ENCODE data around the gene NEB. TPM values are rescaled to one million over a fixed set of nuclear protein-coding genes. Genes with fewer than 3 reads are reported as not detected.
"Not testable (repeated sequence)": the region's sequence is repeated elsewhere in the genome, so short reads cannot be mapped to it uniquely, and the experiment has no call there.

Gene NEB
- total RNA-seq, 1 experiment from 2014 or later, result 0.33 TPM

GRCh38 chr2:151650456-151650855, 83.8 kb downstream of the NEB start:
- Mint-ChIP-seq H3K9me3 (ENCODE audit: unreplicated experiment) (no peaks in the 10 kb centered on the region), H3K27me3 (ENCODE audit: insufficient read depth, unreplicated experiment) (no peaks in the 10 kb centered on the region), H3K36me3 (ENCODE audit: insufficient read depth, unreplicated experiment) (no peaks in the 10 kb centered on the region), H3K27ac (ENCODE audit: low read depth, unreplicated experiment) (no peak overlapping the region), H3K4me3 (ENCODE audit: unreplicated experiment) (no peak overlapping the region), H3K4me1 (ENCODE audit: insufficient read depth, unreplicated experiment) (no peaks in the 10 kb centered on the region)
- DNase-seq (ENCODE audit: unreplicated experiment), result no peak
- intact Hi-C loops (cut with micrococcal nuclease), result no loop called here
- POLR2A ChIA-PET, result no interaction called here
- CTCF ChIA-PET, result interaction anchor here (0.6 to 1.1 kb wide), 3 partner anchors 12 to 600 kb away, joined by 3 to 5 read pairs (median 3); no protein-coding TSS in a partner anchor
- no peak for TF ChIP-seq CTCF (IDR thresholded peaks at IDR 0.05; ENCODE audit: unreplicated experiment)
- no TSS peak for BruUV-seq (replicated peaks)

GRCh38 chr2:151649966-151650365, 84.3 kb downstream of the NEB start:
- Mint-ChIP-seq H3K36me3 (ENCODE audit: insufficient read depth, unreplicated experiment) (no peaks in the 10 kb centered on the region), H3K4me3 (ENCODE audit: unreplicated experiment) (no peak overlapping the region), H3K9me3 (ENCODE audit: unreplicated experiment) (no peaks in the 10 kb centered on the region), H3K27me3 (ENCODE audit: insufficient read depth, unreplicated experiment) (no peaks in the 10 kb centered on the region), H3K4me1 (ENCODE audit: insufficient read depth, unreplicated experiment) (no peaks in the 10 kb centered on the region), H3K27ac (ENCODE audit: low read depth, unreplicated experiment) (no peak overlapping the region)
- CTCF ChIA-PET, result interaction anchor here (1.1 kb wide), 2 partner anchors 12 to 376 kb away, joined by 3 to 5 read pairs; no protein-coding TSS in a partner anchor
- BruUV-seq (replicated peaks), result no TSS peak
- DNase-seq (ENCODE audit: unreplicated experiment), result no peak
- intact Hi-C loops (cut with micrococcal nuclease), result no loop called here
- POLR2A ChIA-PET, result no interaction called here
- TF ChIP-seq CTCF (IDR thresholded peaks at IDR 0.05; ENCODE audit: unreplicated experiment), result no peak

GRCh38 chr2:151649400-151649799, 84.9 kb downstream of the NEB start:
- ChIA-PET CTCF (interaction anchor here (0.8 to 1.1 kb wide), 2 partner anchors 11 to 39 kb away, joined by 3 read pairs; no protein-coding TSS in a partner anchor), POLR2A (no interaction called here)
- no peak for DNase-seq (ENCODE audit: unreplicated experiment)
- BruUV-seq (replicated peaks), result no TSS peak
- Mint-ChIP-seq H3K4me1 (ENCODE audit: insufficient read depth, unreplicated experiment) (no peaks in the 10 kb centered on the region), H3K9me3 (ENCODE audit: unreplicated experiment) (no peaks in the 10 kb centered on the region), H3K27me3 (ENCODE audit: insufficient read depth, unreplicated experiment) (no peaks in the 10 kb centered on the region), H3K4me3 (ENCODE audit: unreplicated experiment) (no peak overlapping the region), H3K27ac (ENCODE audit: low read depth, unreplicated experiment) (no peak overlapping the region), H3K36me3 (ENCODE audit: insufficient read depth, unreplicated experiment) (no peaks in the 10 kb centered on the region)
- no peak for TF ChIP-seq CTCF (IDR thresholded peaks at IDR 0.05; ENCODE audit: unreplicated experiment)
- intact Hi-C loops (cut with micrococcal nuclease), result no loop called here

- H3K4me1 Mint-ChIP-seq (ENCODE audit: insufficient read depth, unreplicated experiment); H3K36me3 Mint-ChIP-seq (ENCODE audit: insufficient read depth, unreplicated experiment); H3K4me3 Mint-ChIP-seq (ENCODE audit: unreplicated experiment); DNase-seq (ENCODE audit: unreplicated experiment); H3K9me3 Mint-ChIP-seq (ENCODE audit: unreplicated experiment); CTCF ChIA-PET; BruUV-seq (replicated peaks); H3K27ac Mint-ChIP-seq (ENCODE audit: low read depth, unreplicated experiment); H3K27me3 Mint-ChIP-seq (ENCODE audit: insufficient read depth, unreplicated experiment); intact Hi-C loops (cut with micrococcal nuclease); POLR2A ChIA-PET: not testable (repeated sequence)
These were observed 87.8 kb downstream of the NEB start for GRCh38 chr2:151646512-151646911.

GRCh38 chr2:151644580-151644979, 89.7 kb downstream of the NEB start:
- H3K27me3 Mint-ChIP-seq (ENCODE audit: insufficient read depth, unreplicated experiment), result no peaks in the 10 kb centered on the region
- no peaks in the 10 kb centered on the region for H3K36me3 Mint-ChIP-seq (ENCODE audit: insufficient read depth, unreplicated experiment)
- H3K4me1 Mint-ChIP-seq (ENCODE audit: insufficient read depth, unreplicated experiment), result no peaks in the 10 kb centered on the region
- intact Hi-C loops (cut with micrococcal nuclease), result no loop called here
- no peaks in the 10 kb centered on the region for H3K9me3 Mint-ChIP-seq (ENCODE audit: unreplicated experiment)
- no peak for TF ChIP-seq CTCF (IDR thresholded peaks at IDR 0.05; ENCODE audit: unreplicated experiment)
- CTCF ChIA-PET, result interaction anchor here (0.6 kb wide), 1 partner anchor 418 kb away, joined by 3 read pairs; no protein-coding TSS in a partner anchor
- no TSS peak for BruUV-seq (replicated peaks)
- DNase-seq (ENCODE audit: unreplicated experiment), result no peak
- POLR2A ChIA-PET, result no interaction called here
- no peak overlapping the region for H3K27ac Mint-ChIP-seq (ENCODE audit: low read depth, unreplicated experiment)
- no peak overlapping the region for H3K4me3 Mint-ChIP-seq (ENCODE audit: unreplicated experiment)

- intact Hi-C loops (cut with micrococcal nuclease); CTCF ChIA-PET: not testable (repeated sequence)
These were observed 92.4 kb downstream of the NEB start for GRCh38 chr2:151641895-151642294.

More at GRCh38 chr2:151641895-151642294, 92.4 kb downstream of the NEB start:
- DNase-seq (ENCODE audit: unreplicated experiment); H3K4me3 Mint-ChIP-seq (ENCODE audit: unreplicated experiment); H3K27me3 Mint-ChIP-seq (ENCODE audit: insufficient read depth, unreplicated experiment); POLR2A ChIA-PET; H3K36me3 Mint-ChIP-seq (ENCODE audit: insufficient read depth, unreplicated experiment); H3K4me1 Mint-ChIP-seq (ENCODE audit: insufficient read depth, unreplicated experiment); H3K9me3 Mint-ChIP-seq (ENCODE audit: unreplicated experiment); BruUV-seq (replicated peaks); H3K27ac Mint-ChIP-seq (ENCODE audit: low read depth, unreplicated experiment): not testable (repeated sequence)
